Fibroblast of the aortic adventitia (primary cell): ENCODE data around the gene PCDHGC4. TPM values are rescaled to one million over a fixed set of nuclear protein-coding genes. Genes with fewer than 3 reads are reported as not detected.

ENCODE experiments used
- DNase-seq: peaks from one replicate; pipeline ENCODE4 v3.0.0-alpha.2; 2010; ENCODE audit warnings: low read depth
- H3K4me3 ChIP-seq: 2 replicates; pipeline ENCODE4 v1.5.1; 2011; ENCODE audit warnings: low read depth, mild to moderate bottlenecking, control low read depth, low read length, moderate library complexity
- total RNA-seq: library from RNA; depleted of rRNA; stranded (reverse); fragments of >200 nt; gene quantifications from 2 replicates; pipeline ENCODE4 v1.2.3, GENCODE V29; 2012; ENCODE audit warnings: low replicate concordance
- TF ChIP-seq, protein P1 (sequence below): IDR thresholded peaks from 2 replicates; pipeline ENCODE4 v1.5.1; 2011; ENCODE audit warnings: mild to moderate bottlenecking, low read length, control low read depth, inconsistent platforms; ENCODE audit not compliant: insufficient read depth

The PCDHGC4 gene
- total RNA-seq, 1 donor = 5.2 TPM

DNA sequence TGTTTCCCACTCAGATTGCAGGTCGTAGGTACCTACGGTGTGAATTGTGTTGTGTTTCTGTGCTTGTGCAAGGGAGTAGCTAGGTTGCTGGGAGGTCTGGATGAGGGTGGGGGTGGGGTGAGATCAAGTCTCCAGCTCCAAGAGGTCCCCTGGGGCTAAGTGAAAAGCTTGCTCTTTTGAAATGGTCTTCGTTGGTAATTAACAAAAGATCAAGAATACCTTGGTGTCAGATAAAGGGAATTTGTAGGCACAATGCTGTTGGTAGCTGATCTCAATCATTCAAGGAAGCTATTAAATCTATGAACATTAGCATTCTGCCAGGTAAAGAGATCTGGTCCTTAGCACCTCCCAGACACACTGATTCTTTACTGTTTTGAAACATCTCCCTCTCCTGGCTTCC, 928 bp upstream of the PCDHGC4 start:
- TF ChIP-seq, protein P1, sequence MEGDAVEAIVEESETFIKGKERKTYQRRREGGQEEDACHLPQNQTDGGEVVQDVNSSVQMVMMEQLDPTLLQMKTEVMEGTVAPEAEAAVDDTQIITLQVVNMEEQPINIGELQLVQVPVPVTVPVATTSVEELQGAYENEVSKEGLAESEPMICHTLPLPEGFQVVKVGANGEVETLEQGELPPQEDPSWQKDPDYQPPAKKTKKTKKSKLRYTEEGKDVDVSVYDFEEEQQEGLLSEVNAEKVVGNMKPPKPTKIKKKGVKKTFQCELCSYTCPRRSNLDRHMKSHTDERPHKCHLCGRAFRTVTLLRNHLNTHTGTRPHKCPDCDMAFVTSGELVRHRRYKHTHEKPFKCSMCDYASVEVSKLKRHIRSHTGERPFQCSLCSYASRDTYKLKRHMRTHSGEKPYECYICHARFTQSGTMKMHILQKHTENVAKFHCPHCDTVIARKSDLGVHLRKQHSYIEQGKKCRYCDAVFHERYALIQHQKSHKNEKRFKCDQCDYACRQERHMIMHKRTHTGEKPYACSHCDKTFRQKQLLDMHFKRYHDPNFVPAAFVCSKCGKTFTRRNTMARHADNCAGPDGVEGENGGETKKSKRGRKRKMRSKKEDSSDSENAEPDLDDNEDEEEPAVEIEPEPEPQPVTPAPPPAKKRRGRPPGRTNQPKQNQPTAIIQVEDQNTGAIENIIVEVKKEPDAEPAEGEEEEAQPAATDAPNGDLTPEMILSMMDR = no peak
- DNase-seq = no peak
- H3K4me3 ChIP-seq = no peak overlapping the region

DNA sequence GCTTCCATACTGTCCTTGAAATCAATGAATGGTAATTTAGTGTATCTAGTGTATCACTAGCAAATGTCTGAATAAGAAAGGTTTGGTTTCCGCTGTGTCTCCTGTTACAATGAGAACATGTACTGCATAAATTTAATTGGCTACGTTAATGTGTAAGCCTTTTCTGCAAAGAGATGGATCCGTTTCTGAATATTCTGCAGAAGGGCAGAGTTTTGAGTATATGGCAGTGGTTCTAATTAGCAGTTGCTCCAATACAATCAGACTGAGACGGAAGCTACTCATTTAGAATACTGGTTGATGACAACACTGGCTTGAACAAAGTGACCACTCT, 555 bp upstream of the PCDHGC4 start:
- TF ChIP-seq, protein P1 = no peak
- DNase-seq = no peak
- H3K4me3 ChIP-seq = no peak overlapping the region

DNA sequence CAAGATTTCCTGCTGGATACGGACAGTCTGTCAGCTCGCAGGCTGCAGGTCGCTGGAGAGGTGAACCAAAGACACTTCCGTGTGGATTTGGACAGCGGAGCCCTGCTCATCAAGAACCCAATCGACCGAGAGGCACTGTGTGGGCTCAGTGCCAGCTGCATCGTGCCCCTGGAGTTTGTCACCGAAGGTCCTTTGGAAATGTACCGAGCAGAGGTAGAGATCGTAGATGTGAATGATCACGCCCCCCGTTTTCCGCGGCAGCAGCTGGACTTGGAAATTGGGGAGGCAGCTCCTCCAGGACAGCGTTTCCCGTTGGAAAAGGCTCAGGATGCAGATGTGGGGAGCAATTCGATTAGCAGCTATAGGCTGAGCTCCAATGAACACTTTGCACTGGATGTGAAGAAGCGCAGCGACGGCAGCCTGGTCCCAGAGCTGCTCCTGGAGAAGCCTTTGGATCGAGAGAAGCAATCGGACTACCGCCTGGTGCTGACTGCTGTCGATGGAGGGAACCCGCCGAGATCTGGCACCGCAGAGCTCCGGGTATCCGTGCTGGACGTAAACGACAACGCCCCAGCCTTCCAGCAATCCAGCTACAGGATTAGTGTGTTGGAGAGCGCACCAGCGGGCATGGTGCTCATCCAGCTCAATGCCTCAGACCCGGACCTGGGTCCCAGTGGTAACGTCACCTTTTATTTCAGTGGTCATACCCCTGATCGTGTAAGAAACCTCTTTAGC, 658 bp downstream of the PCDHGC4 start:
- DNase-seq = no peak
- TF ChIP-seq, protein P1 = no peak
- H3K4me3 ChIP-seq = no peak overlapping the region

DNA sequence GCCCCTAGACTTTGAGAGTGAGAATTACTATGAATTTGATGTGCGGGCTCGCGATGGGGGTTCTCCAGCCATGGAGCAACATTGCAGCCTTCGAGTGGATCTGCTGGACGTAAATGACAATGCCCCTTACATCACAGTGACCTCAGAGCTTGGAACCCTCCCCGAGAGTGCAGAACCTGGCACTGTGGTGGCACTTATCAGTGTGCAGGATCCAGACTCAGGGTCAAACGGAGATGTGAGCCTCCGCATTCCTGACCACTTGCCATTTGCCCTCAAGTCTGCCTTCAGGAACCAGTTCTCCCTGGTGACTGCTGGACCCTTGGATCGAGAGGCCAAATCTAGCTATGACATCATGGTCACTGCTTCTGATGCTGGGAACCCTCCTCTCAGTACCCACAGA, 1.3 kb downstream of the PCDHGC4 start:
- no peak for DNase-seq
- TF ChIP-seq, protein P1 = no peak
- H3K4me3 ChIP-seq = no peak overlapping the region

DNA sequence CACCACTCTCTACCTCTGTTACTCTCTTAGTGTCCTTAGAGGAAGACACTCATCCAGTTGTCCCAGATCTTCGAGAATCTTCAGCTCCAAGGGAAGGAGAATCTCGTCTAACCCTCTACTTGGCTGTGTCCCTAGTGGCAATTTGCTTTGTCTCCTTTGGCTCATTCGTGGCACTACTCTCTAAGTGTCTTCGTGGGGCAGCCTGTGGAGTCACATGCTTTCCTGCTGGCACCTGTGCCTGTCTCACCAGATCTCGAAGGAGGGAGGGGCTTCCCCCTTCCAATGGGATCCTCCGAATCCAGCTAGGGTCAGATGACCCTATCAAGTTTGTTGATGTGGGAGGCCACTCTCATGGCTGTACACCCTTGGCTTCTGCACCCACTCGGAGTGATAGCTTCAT, 2.3 kb downstream of the PCDHGC4 start:
- no peak for DNase-seq

DNA sequence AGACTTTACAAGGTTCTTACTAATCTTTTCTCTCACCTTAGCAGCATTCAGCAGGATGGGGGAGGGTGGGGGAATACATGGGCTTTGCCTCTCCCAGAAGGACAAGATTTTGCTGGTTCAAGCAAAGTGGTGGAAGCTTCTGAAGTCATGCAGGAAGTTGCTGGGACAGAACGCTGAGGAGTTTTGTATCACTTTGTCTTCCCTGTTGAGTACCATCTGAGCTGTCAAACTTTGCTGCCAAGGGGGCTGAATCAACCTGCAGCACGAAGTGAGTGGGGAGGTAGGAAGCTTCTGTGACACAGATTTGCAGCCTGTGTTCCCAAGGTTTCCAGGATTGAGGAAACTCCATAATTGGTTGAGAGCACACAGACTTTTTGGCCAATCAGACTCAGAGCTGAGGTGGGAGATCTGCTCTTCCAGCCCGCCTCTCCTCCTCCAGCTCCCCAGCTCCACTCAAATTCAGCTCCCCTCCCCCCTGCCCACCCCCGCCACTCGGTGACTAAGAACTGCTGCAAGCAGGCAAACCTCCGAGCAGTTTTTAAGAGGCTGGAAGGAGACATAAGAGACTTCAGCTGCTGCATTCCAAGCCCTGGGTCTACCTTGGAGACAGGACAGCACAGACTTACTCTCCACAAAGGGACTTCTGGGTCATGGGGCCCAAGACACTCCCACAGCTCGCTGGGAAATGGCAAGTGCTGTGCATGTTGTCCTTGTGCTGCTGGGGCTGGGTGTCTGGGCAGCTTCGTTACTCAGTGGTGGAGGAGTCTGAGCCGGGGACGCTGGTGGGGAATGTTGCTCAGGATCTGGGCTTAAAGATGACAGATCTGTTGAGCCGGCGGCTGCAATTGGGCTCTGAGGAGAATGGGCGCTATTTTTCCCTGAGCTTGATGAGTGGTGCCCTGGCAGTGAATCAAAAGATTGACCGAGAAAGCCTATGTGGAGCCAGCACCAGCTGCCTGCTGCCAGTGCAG, 4.0 kb downstream of the PCDHGC4 start, which contains the start of gene PCDHGC5:
PCDHGC5 (plus strand) TSS at position 491 of the 971 bp plus-strand sequence; CDS start at position 651, 160 bp downstream.
- TF ChIP-seq, protein P1 = no peak
- DNase-seq = peak; percentile 67
- H3K4me3 ChIP-seq = peak within 1 kb of the TSS; percentile 25

More for the DNA sequence above, 2.3 kb downstream of the PCDHGC4 start:
- TF ChIP-seq, protein P1 = no peak
- H3K4me3 ChIP-seq = no peak overlapping the region
